Activated CD8-positive, alpha-beta memory T cell treated with anti-CD3 and anti-CD28 coated beads, Interleukin-2, amount 10 ng/mL, durations not matched to agents 7 days and 5 days (primary cell): ENCODE measurements around the gene RABEPK. TPM values are rescaled to one million over a fixed set of nuclear protein-coding genes. Genes with fewer than 3 reads are reported as not detected.
"Not testable (repeated sequence)": the region's sequence is repeated elsewhere in the genome, so short reads cannot be mapped to it uniquely, and the experiment has no call there.

Experiments
- ATAC-seq: fragments of 150-1000 bp; cut with Tn5 transposase; one replicate; pipeline ENCODE4 v1.10.0; 2021; ENCODE audit warnings: moderate library complexity
- CTCF ChIA-PET: fragments of 350-600 bp; sonication (Branson Sonifier 250); formaldehyde crosslinking; loops from one replicate; lab custom pipeline; 2021; ENCODE audit warnings: antibody characterized with exemption; lab: Charles Lee
- DNase-seq: peaks from one replicate; pipeline ENCODE4 v3.0.0-alpha.2; 2020
- H3K27ac Mint-ChIP-seq: one replicate; pipeline ENCODE4 v1.8.0; 2021; ENCODE audit warnings: mild to moderate bottlenecking, mixed read lengths
- H3K27me3 Mint-ChIP-seq: one replicate; pipeline ENCODE4 v1.8.0; 2021; ENCODE audit warnings: mixed read lengths
- H3K36me3 Mint-ChIP-seq: one replicate; pipeline ENCODE4 v1.8.0; 2021; ENCODE audit warnings: mild to moderate bottlenecking, mixed read lengths
- H3K4me1 Mint-ChIP-seq: one replicate; pipeline ENCODE4 v1.8.0; 2021; ENCODE audit warnings: mixed read lengths
- H3K4me3 Mint-ChIP-seq: one replicate; pipeline ENCODE4 v1.8.0; 2021; ENCODE audit warnings: mild to moderate bottlenecking, moderate library complexity, mixed read lengths
- H3K9me3 Mint-ChIP-seq: one replicate; pipeline ENCODE4 v1.8.0; 2022; ENCODE audit warnings: low read depth, mixed read lengths
- total RNA-seq, 2 experiments: library from RNA; stranded (reverse); gene quantifications; one replicate each; pipeline ENCODE4 v1.2.3, GENCODE V29; 2021

Gene RABEPK
- total RNA-seq, 2 experiments from 2014 or later = 14.3 to 16.9 TPM

GRCh38 chr9:125224858-125225257 lies 24.5 kb downstream of the RABEPK start:
- H3K27me3 Mint-ChIP-seq, CTCF ChIA-PET, ATAC-seq, H3K9me3 Mint-ChIP-seq, DNase-seq, H3K4me3 Mint-ChIP-seq, H3K4me1 Mint-ChIP-seq, H3K27ac Mint-ChIP-seq: not testable (repeated sequence)
- peaks cover 16% of the 10 kb centered on the region for H3K36me3 Mint-ChIP-seq

DNA sequence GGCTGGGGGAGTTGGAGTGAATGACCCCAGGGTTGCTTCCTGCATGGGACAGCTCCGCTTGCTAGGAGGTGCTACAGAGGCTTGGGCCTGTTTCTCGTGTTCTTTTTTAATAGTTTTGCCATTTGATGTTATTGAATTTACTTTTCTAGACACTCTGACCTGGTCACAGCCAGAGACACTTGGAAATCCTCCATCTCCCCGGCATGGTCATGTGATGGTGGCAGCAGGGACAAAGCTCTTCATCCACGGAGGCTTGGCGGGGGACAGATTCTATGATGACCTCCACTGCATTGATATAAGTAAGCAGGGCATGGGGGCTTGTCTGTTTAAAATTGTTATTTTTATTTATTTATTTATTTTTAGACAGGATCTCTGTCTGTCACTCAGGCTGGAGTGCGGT lies 27.4 kb downstream of the RABEPK start:
- CTCF ChIA-PET = no interaction called here
- Mint-ChIP-seq H3K4me1 (no peaks in the 10 kb centered on the region), H3K4me3 (no peak overlapping the region), H3K36me3 (peaks cover 7% of the 10 kb centered on the region), H3K27me3 (no peaks in the 10 kb centered on the region), H3K9me3 (no peaks in the 10 kb centered on the region), H3K27ac (no peak overlapping the region)
- ATAC-seq = no peak
- no peak for DNase-seq

DNA sequence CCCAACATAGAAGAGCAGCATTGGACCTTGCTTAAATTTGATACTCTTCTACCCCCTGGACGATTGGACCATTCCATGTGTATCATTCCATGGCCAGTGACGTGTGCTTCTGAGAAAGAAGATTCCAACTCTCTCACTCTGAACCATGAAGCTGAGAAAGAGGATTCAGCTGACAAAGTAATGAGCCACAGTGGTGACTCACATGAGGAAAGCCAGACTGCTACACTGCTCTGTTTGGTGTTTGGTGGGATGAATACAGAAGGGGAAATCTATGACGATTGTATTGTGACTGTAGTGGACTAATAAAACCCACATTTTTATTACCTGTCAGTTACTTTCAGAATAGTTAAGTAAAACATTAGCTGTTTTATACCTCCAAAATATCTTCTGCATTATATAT lies 33.3 kb downstream of the RABEPK start:
- DNase-seq (no peak), ATAC-seq (no peak)
- H3K4me3 Mint-ChIP-seq = no peak overlapping the region
- peaks cover 36% of the 10 kb centered on the region for H3K36me3 Mint-ChIP-seq
- H3K9me3 Mint-ChIP-seq = no peaks in the 10 kb centered on the region
- H3K27me3 Mint-ChIP-seq = no peaks in the 10 kb centered on the region
- CTCF ChIA-PET = no interaction called here
- peaks cover 36% of the 10 kb centered on the region for H3K4me1 Mint-ChIP-seq
- H3K27ac Mint-ChIP-seq = peak overlapping the region; percentile 39

GRCh38 chr9:125234099-125234498 lies 33.8 kb downstream of the RABEPK start:
- H3K9me3 Mint-ChIP-seq, ATAC-seq, CTCF ChIA-PET, DNase-seq, H3K4me3 Mint-ChIP-seq, H3K27me3 Mint-ChIP-seq, H3K27ac Mint-ChIP-seq: not testable (repeated sequence)
- peaks cover 40% of the 10 kb centered on the region for H3K36me3 Mint-ChIP-seq
- H3K4me1 Mint-ChIP-seq = peaks cover 40% of the 10 kb centered on the region

GRCh38 chr9:125235804-125236519 lies 35.6 kb downstream of the RABEPK start:
- Mint-ChIP-seq H3K4me3 (peak overlapping the region; percentile 5), H3K4me1 (peaks cover 45% of the 10 kb centered on the region), H3K27ac (peak overlapping the region; percentile 51), H3K9me3 (no peaks in the 10 kb centered on the region), H3K27me3 (no peaks in the 10 kb centered on the region), H3K36me3 (peaks cover 52% of the 10 kb centered on the region)
- ATAC-seq = no peak
- no peak for DNase-seq
- CTCF ChIA-PET = interaction anchor here (1.2 to 1.7 kb wide), 3 partner anchors 26 to 374 kb away, joined by 3 to 5 read pairs (median 5); partner anchors contain the start of genes ARPC5L, GAPVD1, RPL35 and SCAI

DNA sequence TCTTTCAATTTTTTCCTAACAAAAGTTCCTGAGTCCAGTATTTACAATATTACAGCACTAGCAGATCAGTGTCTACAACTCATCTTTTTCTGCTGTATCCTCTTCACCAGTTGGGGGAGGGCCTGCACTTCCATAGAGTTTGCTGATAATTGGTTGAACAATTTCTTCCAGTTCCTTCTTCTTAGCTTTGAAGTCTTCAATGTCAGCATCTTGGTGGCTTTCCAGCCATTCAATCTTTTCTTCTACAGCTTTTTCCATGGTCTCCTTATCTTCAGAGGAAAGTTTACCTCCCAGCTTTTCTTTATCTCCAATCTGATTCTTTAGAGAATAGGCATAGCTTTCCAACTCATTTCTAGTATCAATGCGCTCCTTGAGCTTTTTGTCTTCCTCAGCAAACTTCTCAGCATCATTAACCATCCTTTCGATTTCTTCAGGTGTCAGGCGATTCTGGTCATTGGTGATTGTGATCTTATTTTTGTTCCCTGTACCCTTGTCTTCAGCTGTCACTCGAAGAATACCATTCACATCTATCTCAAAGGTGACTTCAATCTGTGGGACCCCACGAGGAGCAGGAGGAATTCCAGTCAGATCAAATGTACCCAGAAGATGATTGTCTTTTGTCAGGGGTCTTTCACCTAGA lies 36.3 kb downstream of the RABEPK start:
- not testable (repeated sequence) for H3K4me3 Mint-ChIP-seq, H3K27me3 Mint-ChIP-seq, ATAC-seq, H3K9me3 Mint-ChIP-seq, DNase-seq
- Mint-ChIP-seq H3K27ac (peak overlapping the region; percentile 14), H3K36me3 (peaks cover 56% of the 10 kb centered on the region), H3K4me1 (peaks cover 45% of the 10 kb centered on the region)
- CTCF ChIA-PET = interaction anchor here (1.2 to 1.7 kb wide), 5 partner anchors 10 to 374 kb away, joined by 3 to 5 read pairs (median 3); partner anchors contain the start of genes ARPC5L, GAPVD1, RPL35 and SCAI

DNA sequence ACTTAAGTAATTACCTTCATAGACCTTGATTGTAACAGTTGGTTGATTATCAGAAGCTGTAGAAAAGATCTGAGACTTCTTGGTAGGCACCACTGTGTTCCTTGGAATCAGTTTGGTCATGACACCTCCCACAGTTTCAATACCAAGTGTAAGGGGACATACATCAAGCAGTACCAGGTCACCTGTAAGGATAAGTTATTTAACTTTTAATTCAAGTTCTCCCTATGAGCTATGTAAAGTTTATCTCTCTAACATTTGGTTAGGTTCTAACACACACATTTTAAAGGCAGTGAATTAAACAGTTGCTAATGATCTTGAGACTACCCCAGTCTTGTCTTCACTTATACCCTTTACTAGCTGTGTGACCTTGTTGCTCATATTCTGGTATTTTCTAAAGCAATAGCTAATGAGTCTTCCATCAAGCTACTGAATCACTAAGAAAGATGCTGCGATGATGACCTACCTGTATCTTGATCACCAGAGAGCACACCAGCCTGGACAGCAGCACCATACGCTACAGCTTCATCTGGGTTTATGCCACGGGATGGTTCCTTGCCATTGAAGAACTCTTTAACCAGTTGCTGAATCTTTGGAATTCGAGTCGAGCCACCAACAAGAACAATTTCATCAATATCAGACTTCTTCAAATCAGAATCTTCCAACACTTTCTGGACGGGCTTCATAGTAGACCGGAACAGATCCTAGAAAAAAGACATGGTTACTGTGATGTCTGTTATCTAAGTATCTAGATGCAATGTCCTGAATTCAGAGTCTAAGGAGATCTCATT lies 38.0 kb downstream of the RABEPK start:
- DNase-seq = no peak
- ATAC-seq = no peak
- no peaks in the 10 kb centered on the region for H3K9me3 Mint-ChIP-seq
- no peaks in the 10 kb centered on the region for H3K27me3 Mint-ChIP-seq
- H3K27ac Mint-ChIP-seq = peak overlapping the region; percentile 16
- peaks cover 56% of the 10 kb centered on the region for H3K36me3 Mint-ChIP-seq
- CTCF ChIA-PET = interaction anchor here (0.7 to 1.4 kb wide), 2 partner anchors 17 to 37 kb away, joined by 3 read pairs; no protein-coding TSS in a partner anchor
- peaks cover 50% of the 10 kb centered on the region for H3K4me1 Mint-ChIP-seq
- peak overlapping the region; percentile 94 for H3K4me3 Mint-ChIP-seq

GRCh38 chr9:125238915-125239446 lies 38.6 kb downstream of the RABEPK start:
- ATAC-seq = no peak
- DNase-seq = no peak
- no peaks in the 10 kb centered on the region for H3K9me3 Mint-ChIP-seq
- H3K36me3 Mint-ChIP-seq = peaks cover 56% of the 10 kb centered on the region
- H3K27ac Mint-ChIP-seq = peak overlapping the region; percentile 16
- CTCF ChIA-PET = no interaction called here
- H3K4me1 Mint-ChIP-seq = peaks cover 51% of the 10 kb centered on the region
- H3K27me3 Mint-ChIP-seq = no peaks in the 10 kb centered on the region
- H3K4me3 Mint-ChIP-seq = peak overlapping the region; percentile 94

DNA sequence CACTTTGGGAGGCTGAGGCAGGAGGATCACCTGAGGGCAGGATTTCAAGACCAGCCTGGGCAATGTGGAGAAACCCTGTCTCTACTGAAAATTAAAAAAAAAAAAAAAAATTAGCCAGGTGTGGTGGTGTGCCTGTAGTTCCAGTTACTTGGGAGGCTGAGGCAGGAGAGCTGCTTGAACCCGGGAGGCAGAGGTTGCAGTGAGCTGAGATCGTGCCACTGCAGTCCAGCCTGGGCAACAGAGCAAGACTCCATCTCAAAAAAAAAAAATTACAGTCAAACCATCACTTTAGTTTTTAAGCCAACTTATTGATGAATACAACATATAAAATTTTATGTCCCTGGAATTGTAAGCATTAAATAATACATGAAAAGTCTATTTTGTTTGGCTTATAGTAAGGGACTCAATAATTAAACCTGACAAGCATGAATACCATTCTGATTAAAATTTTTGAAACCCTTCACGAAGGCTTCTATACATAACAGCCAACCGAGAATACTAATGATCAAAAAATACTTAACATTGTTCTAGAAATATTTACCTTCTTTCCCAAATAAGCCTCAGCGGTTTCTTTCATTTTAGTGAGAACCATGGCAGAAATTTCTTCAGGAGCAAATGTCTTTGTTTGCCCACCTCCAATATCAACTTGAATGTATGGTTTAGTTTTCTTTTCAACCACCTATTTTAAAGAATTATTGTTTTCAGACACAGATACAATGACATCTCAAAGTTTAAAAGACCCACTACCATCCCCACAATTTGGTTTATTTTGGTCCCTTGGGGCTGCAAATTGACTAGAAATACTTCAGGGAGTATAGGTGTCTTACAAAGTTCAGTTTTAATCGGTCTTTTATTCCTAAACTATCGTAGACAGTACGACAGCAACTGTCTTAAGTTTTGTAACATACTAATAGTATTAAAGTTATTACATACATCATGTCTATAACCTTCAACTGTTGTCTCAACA lies 39.6 kb downstream of the RABEPK start:
- peaks cover 51% of the 10 kb centered on the region for H3K4me1 Mint-ChIP-seq
- DNase-seq (no peak), ATAC-seq (no peak)
- H3K4me3 Mint-ChIP-seq = peak overlapping the region; percentile 94
- H3K9me3 Mint-ChIP-seq = no peaks in the 10 kb centered on the region
- no peaks in the 10 kb centered on the region for H3K27me3 Mint-ChIP-seq
- peaks cover 56% of the 10 kb centered on the region for H3K36me3 Mint-ChIP-seq
- peak overlapping the region; percentile 99 for H3K27ac Mint-ChIP-seq
- CTCF ChIA-PET = interaction anchor here (0.7 to 4.4 kb wide), 3 partner anchors 22 to 469 kb away, joined by 3 to 29 read pairs (median 6); partner anchors contain the start of genes GAPVD1, NR6A1 and WDR38

GRCh38 chr9:125240649-125240999 lies 40.3 kb downstream of the RABEPK start:
- ATAC-seq (peak; percentile 9), DNase-seq (peak; percentile 69)

DNA sequence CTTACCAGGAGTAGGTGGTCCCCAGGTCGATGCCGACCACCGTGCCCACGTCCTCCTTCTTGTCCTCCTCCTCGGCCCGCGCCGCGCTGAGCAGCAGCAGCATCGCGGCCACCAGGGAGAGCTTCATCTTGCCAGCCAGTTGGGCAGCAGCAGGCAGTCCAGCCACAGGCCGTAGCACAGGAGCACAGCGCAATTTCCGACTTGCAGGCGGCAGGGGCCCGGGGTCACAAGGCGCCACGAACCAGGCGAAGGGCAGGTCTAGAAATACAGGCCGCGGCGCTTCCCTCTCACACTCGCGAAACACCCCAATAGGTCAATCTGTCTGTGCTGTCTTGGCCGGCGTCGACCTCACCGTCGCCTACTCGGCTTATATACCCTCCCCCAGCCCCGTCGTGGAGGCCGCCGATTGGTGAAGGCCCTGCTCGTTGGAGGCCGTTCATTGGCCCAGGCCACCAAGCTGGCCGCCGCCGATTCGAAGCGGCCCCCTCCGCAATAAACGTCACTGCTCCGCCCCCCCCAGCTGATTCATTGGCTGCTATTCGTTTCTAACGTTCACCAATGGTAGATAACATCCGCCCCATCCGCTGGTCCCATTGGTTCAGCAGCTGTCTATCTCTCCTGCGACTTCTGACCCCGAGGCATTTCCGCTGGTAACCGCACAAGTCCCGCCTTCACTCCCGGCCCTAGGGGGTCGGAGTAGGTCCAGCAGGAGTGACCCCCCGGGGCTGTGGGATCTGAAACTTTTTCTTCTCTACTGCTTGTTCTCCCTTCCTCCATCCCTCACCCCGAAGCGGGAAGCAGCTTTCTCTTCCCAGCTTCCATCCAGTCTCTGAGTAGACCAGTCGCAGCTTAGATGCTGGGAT lies 40.9 kb downstream of the RABEPK start, which contains the start of gene HSPA5:
HSPA5 (minus strand) TSS at position 344 of the 863 bp plus-strand sequence; CDS start at position 127, 217 bp downstream.
- Mint-ChIP-seq H3K27ac (peak within 1 kb of the TSS; percentile 99), H3K9me3 (no peaks in the 10 kb centered on the region), H3K4me1 (peaks cover 38% of the 10 kb centered on the region), H3K4me3 (peak within 1 kb of the TSS; percentile 94), H3K27me3 (no peaks in the 10 kb centered on the region), H3K36me3 (peaks cover 45% of the 10 kb centered on the region)
- peak; percentile 100 for DNase-seq
- CTCF ChIA-PET = interaction anchor here (1.3 to 4.4 kb wide), 6 partner anchors 10 to 470 kb away, joined by 3 to 29 read pairs (median 8); partner anchors contain the start of genes GAPVD1, NR6A1 and RABEPK
- ATAC-seq = peak; percentile 89

More at GRCh38 chr9:125240649-125240999, 40.3 kb downstream of the RABEPK start:
- no peaks in the 10 kb centered on the region for H3K9me3 Mint-ChIP-seq
- H3K27ac Mint-ChIP-seq = peak overlapping the region; percentile 99
- H3K36me3 Mint-ChIP-seq = peaks cover 51% of the 10 kb centered on the region
- peak overlapping the region; percentile 94 for H3K4me3 Mint-ChIP-seq
- CTCF ChIA-PET = interaction anchor here (1.7 to 4.4 kb wide), 4 partner anchors 10 to 469 kb away, joined by 6 to 29 read pairs (median 10); partner anchors contain the start of genes GAPVD1 and NR6A1
- H3K4me1 Mint-ChIP-seq = peaks cover 44% of the 10 kb centered on the region
- H3K27me3 Mint-ChIP-seq = no peaks in the 10 kb centered on the region
